Measurements from ENCODE around the gene C1QTNF3.

- no peak for TF ChIP-seq CTCF (IDR thresholded peaks at IDR 0.05)
- no peak for TF ChIP-seq POLR2AphosphoS5 (IDR thresholded peaks at IDR 0.05)
- TF ChIP-seq POLR2A (IDR thresholded peaks at IDR 0.05; ENCODE audit: low read depth): no peak
- no peak for TF ChIP-seq EP300 (IDR thresholded peaks at IDR 0.05)
Observed at GRCh38 chr5:34009610-34010009, 33.4 kb downstream of the C1QTNF3 start.

Measured in esophagus muscularis mucosa (tissue), 4 donors.